Keratinocyte (primary cell): ENCODE measurements around the gene GAS6.

Experiments
- CTCF ChIP-seq, 3 experiments: IDR thresholded peaks in 1 of 3; conservative IDR thresholded peaks in 1 of 3; optimal IDR thresholded peaks in 1 of 3; 2 replicates in 2 of 3; 3 replicates in 1 of 3; pipeline versions ENCODE3 to v1.5.1; 2011; ENCODE audit warnings: low read length in 3 of 3, mild to moderate bottlenecking in 3 of 3, moderate library complexity in 2 of 3, control low read depth in 1 of 3, inconsistent platforms in 1 of 3; ENCODE audit not compliant: insufficient read depth in 2 of 3; ENCODE audit errors: extremely low read depth in 1 of 3
- EZH2 ChIP-seq: IDR thresholded peaks from one replicate; pipeline ENCODE4 v1.6.1; 2012; ENCODE audit warnings: inconsistent platforms, mild to moderate bottlenecking, low read length, moderate library complexity

- TF ChIP-seq CTCF (optimal IDR thresholded peaks at IDR 0.05 in 1 of 3, IDR thresholded peaks at IDR 0.05 in 1 of 3, conservative IDR thresholded peaks at IDR 0.05 in 1 of 3; ENCODE audit: extremely low read depth in 1 of 3, insufficient read depth in 2 of 3, low read length in 3 of 3) (no peak), EZH2 (no peak)
These were observed 10.9 kb upstream of the GAS6 start for GRCh38 chr13:113874579-113875428.
